Karpas-422 (cell line): Measurements from ENCODE around the gene AFAP1. TPM values are rescaled to one million over a fixed set of nuclear protein-coding genes. Genes with fewer than 3 reads are reported as not detected.

Source experiments
- DNase-seq: peaks from one replicate; pipeline ENCODE4 v3.0.0-alpha.2; 2015
- H2AFZ ChIP-seq: fragments of 200-600 bp; sonication (generic); 2 replicates; pipeline ENCODE4 v1.6.1; 2014; ENCODE audit warnings: antibody characterized with exemption, low read length, mixed read lengths
- H3K27ac ChIP-seq: fragments of 200-600 bp; sonication (generic); 2 replicates; pipeline ENCODE4 v1.5.1; 2014; ENCODE audit warnings: mild to moderate bottlenecking, low read length, moderate library complexity
- H3K27me3 ChIP-seq: fragments of 200-600 bp; sonication (generic); 2 replicates; pipeline ENCODE4 v1.6.1; 2014; ENCODE audit warnings: low read length, mixed read lengths
- H3K36me3 ChIP-seq: fragments of 200-600 bp; sonication (generic); 2 replicates; pipeline ENCODE4 v1.6.1; 2014; ENCODE audit warnings: low read length, mixed read lengths; ENCODE audit not compliant: insufficient read depth
- H3K4me1 ChIP-seq: fragments of 200-600 bp; sonication (generic); 2 replicates; pipeline ENCODE4 v1.6.1; 2014; ENCODE audit warnings: mild to moderate bottlenecking, low read length, mixed read lengths
- H3K4me2 ChIP-seq: fragments of 200-600 bp; sonication (generic); 2 replicates; pipeline ENCODE4 v1.6.1; 2014; ENCODE audit warnings: low read length, low read depth, mild to moderate bottlenecking; ENCODE audit not compliant: poor library complexity, severe bottlenecking
- H3K4me3 ChIP-seq: fragments of 200-600 bp; sonication (generic); 2 replicates; pipeline ENCODE4 v1.5.1; 2014; ENCODE audit warnings: mild to moderate bottlenecking, antibody characterized with exemption, low read length, mixed read lengths
- H3K79me2 ChIP-seq: fragments of 200-600 bp; sonication (generic); 2 replicates; pipeline ENCODE4 v1.6.1; 2014; ENCODE audit warnings: mild to moderate bottlenecking, low read length, mixed read lengths
- H3K9ac ChIP-seq: fragments of 200-600 bp; sonication (generic); 2 replicates; pipeline ENCODE4 v1.6.0; 2014; ENCODE audit warnings: low read length
- H3K9me2 ChIP-seq: fragments of 200-600 bp; sonication (generic), shearing (Covaris generic); replicated peaks from 2 replicates; pipeline ENCODE4 v1.6.0; 2014; ENCODE audit warnings: mild to moderate bottlenecking, low read length, moderate library complexity; ENCODE audit not compliant: insufficient read depth
- H3K9me3 ChIP-seq: fragments of 300-700, 200-600 bp; sonication (generic); 2 replicates; pipeline ENCODE4 v1.6.1; 2014; ENCODE audit warnings: low read length, mixed read lengths
- H4K20me1 ChIP-seq: fragments of 200-600 bp; sonication (generic); 2 replicates; pipeline ENCODE4 v1.6.1; 2014; ENCODE audit warnings: mild to moderate bottlenecking, antibody characterized with exemption, low read length, low read depth; ENCODE audit not compliant: insufficient read depth
- total RNA-seq: library from RNA; depleted of rRNA; stranded (reverse); fragments of >200 nt; shearing (Covaris generic); gene quantifications from 2 replicates; pipeline ENCODE4 v1.2.3, GENCODE V29; 2014; ENCODE audit warnings: low replicate concordance

Gene AFAP1
- total RNA-seq, 1 experiment from 2014 or later, result not detected

DNA sequence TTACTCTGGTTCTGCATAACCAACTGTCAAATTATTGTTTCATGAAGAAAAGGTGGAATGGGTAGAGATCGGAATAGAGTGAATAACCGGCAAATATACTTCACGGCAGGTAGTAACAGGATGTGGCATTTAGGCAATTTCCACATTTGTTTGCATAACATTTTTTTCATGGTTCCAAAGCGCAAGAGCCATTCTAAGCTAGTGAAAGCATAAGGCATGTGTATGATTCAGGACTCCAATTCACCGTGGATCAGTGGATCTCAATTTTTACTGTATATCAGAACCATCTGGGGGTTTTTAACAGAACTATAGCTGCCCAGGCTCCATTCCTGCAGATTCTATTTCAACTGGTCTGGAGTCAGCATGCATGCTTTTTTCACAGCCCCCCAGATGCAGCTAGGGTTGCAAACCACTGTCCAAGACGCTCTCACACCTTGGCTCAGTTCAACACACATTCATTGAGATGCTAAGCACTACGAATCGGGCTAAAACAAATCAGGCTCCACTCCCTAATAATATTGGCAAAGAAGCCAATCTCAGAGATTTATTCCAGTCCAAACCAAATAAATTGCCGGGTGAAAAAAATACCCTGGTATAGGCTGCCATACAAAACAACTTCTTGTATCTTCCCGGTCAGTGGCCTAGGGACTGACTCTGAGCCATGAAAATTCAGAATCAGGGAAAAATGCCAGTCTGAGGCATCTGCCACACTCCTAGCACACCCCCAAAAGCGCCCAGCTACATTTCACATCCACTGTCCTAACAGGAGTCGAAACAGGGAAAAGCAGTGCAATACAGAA, 30.0 kb downstream of the AFAP1 start:
- Histone ChIP-seq H4K20me1 (no peaks in the 10 kb centered on the region), H3K36me3 (no peaks in the 10 kb centered on the region), H3K27me3 (no peaks in the 10 kb centered on the region), H3K4me1 (0 out of 2 replicates have a peak, but pooled peaks cover 3% of the 10 kb centered on the region), H2AFZ (no peak overlapping the region), H3K79me2 (no peaks in the 10 kb centered on the region), H3K9me2 (no peaks in the 10 kb centered on the region), H3K9ac (no peak overlapping the region), H3K27ac (no peak overlapping the region), H3K9me3 (no peaks in the 10 kb centered on the region), H3K4me2 (no peak overlapping the region), H3K4me3 (no peak overlapping the region)
- no peak for DNase-seq

DNA sequence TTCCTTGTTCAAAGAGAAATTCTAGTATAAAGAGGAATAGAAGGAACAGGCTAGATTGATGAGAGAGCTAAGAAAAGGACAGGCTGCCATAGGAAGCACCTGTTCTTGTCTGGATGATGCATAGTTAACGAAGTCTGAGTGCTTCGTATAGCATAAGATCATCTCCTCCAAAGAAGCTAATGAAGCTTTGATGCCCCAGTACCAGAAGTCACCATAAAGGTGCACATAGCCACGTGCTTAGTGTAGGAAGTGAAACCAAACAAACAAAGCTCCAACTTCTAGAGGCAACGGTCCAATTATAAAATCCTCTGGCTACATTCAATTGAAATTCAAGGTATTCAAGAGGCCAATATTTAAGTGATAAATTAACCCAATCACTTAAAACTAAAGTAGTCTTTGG, 31.0 kb downstream of the AFAP1 start:
- H3K79me2 ChIP-seq, result no peaks in the 10 kb centered on the region

DNA sequence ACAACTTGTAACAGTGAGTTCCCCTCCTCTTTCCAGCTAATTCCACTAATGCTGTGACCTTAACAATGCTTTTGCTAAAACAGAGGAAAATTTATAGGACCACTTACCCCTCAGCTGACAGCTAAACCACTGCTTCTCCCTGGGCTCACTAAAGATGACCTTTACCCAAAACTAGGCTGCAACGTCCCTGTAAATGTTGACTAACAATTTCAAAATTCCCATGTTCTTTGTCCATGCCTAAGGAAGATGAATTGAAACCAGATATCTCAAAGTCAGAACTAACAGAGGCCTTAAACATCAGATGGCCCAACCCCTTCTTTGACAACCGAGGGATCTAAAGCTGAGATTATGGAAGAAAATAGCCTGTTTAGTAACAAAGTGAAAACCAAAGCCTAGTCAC, 32.5 kb downstream of the AFAP1 start:
- no peak for DNase-seq
- no peaks in the 10 kb centered on the region for H3K79me2 ChIP-seq
- no peaks in the 10 kb centered on the region for H4K20me1 ChIP-seq
- no peak overlapping the region for H3K4me3 ChIP-seq
- no peak overlapping the region for H2AFZ ChIP-seq
- H3K36me3 ChIP-seq, result no peaks in the 10 kb centered on the region
- H3K9me3 ChIP-seq, result no peaks in the 10 kb centered on the region
- no peaks in the 10 kb centered on the region for H3K27me3 ChIP-seq
- H3K27ac ChIP-seq, result no peak overlapping the region
- H3K4me2 ChIP-seq, result no peak overlapping the region
- H3K9ac ChIP-seq, result no peak overlapping the region
- H3K9me2 ChIP-seq, result no peaks in the 10 kb centered on the region
- H3K4me1 ChIP-seq, result no peaks in the 10 kb centered on the region

More for the DNA sequence above, 31.0 kb downstream of the AFAP1 start:
- Histone ChIP-seq H3K36me3 (no peaks in the 10 kb centered on the region), H3K27ac (no peak overlapping the region), H3K4me1 (0 out of 2 replicates have a peak, but pooled peaks cover 3% of the 10 kb centered on the region), H2AFZ (no peak overlapping the region), H3K27me3 (no peaks in the 10 kb centered on the region), H3K9ac (no peak overlapping the region), H3K9me2 (no peaks in the 10 kb centered on the region), H4K20me1 (no peaks in the 10 kb centered on the region), H3K4me3 (no peak overlapping the region), H3K9me3 (no peaks in the 10 kb centered on the region), H3K4me2 (no peak overlapping the region)
- DNase-seq, result peak; percentile 43

DNA sequence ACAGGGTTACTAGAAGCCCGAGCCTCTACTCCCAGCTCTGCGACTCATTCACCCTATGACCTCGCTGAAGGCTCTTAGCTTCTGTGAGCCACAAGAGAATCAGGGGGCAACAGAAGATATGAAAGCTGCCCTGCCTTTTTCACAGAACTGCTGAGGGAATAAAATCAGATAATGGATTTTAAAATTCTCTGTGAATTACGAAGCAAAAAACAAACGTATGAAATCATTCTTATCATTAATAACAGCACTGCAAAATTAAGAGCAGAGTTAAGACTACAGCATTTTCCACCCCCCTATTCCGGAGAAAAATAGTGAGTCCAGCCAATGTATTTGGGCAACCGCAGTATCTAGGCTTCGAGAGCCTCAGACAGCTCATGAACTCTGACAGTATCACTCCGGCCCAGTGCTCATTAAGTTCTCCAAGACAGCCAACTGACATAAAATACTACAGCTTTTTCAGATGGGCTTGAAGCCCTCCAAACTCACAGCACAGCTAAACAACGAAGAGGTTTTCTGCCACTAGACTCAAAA, 33.4 kb downstream of the AFAP1 start:
- H3K27ac ChIP-seq, result no peak overlapping the region
- H3K4me2 ChIP-seq, result no peak overlapping the region
- no peaks in the 10 kb centered on the region for H3K79me2 ChIP-seq
- H2AFZ ChIP-seq, result no peak overlapping the region
- no peaks in the 10 kb centered on the region for H3K36me3 ChIP-seq
- H4K20me1 ChIP-seq, result no peaks in the 10 kb centered on the region
- H3K27me3 ChIP-seq, result no peaks in the 10 kb centered on the region
- DNase-seq, result no peak
- H3K4me1 ChIP-seq, result no peaks in the 10 kb centered on the region
- H3K9me3 ChIP-seq, result no peaks in the 10 kb centered on the region
- H3K9me2 ChIP-seq, result no peaks in the 10 kb centered on the region
- no peak overlapping the region for H3K9ac ChIP-seq
- no peak overlapping the region for H3K4me3 ChIP-seq

DNA sequence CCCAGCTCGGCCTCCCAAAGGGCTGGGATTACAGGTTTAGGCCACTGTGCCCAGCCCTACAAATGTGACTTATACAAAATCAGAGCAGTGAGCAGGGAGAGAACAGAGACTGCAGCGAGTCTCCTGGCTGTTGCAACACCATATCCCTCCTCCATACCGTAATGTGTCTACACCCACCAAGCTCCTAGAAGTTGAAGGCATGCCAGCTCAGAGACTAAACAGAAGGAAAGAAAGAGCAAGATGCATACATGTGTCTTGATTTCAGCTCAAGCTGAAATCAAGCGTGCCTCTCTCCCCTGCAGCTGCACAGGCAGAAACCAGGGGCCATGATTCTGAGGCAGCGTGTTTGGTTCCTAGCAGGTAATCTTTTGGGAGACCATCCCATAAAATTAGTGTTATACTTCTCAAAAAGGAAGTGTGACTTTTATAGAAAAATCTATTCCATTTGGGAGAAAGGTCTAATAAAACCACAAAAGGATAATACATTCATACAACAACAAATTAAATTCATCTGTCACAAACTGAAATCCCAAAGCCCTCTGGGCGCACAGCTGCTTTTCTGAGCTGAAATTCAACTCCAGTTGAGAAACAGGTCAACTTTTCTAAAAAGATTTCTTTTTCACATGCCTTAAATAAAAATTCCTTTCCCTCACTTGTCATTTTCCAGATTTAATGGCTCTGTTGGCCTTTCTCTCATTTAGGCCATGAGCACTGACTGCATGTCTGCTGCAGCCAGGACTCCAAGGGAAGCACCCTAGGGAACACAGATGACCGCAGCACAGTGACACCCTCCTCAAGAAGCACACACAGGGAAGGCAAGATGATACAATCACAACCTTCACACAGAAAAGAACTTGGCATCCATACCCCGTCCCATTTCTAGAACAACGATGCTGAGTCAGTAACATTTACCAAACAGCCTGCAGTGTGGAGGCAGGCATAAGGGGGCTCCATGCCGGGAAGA, 34.4 kb downstream of the AFAP1 start:
- H3K36me3 ChIP-seq, result no peaks in the 10 kb centered on the region
- H4K20me1 ChIP-seq, result no peaks in the 10 kb centered on the region
- H3K4me3 ChIP-seq, result no peak overlapping the region
- no peaks in the 10 kb centered on the region for H3K9me2 ChIP-seq
- no peak overlapping the region for H3K4me2 ChIP-seq
- DNase-seq, result no peak
- H3K4me1 ChIP-seq, result no peaks in the 10 kb centered on the region
- no peaks in the 10 kb centered on the region for H3K9me3 ChIP-seq
- H3K9ac ChIP-seq, result no peak overlapping the region
- H2AFZ ChIP-seq, result no peak overlapping the region
- no peak overlapping the region for H3K27ac ChIP-seq
- H3K79me2 ChIP-seq, result no peaks in the 10 kb centered on the region
- H3K27me3 ChIP-seq, result no peaks in the 10 kb centered on the region

DNA sequence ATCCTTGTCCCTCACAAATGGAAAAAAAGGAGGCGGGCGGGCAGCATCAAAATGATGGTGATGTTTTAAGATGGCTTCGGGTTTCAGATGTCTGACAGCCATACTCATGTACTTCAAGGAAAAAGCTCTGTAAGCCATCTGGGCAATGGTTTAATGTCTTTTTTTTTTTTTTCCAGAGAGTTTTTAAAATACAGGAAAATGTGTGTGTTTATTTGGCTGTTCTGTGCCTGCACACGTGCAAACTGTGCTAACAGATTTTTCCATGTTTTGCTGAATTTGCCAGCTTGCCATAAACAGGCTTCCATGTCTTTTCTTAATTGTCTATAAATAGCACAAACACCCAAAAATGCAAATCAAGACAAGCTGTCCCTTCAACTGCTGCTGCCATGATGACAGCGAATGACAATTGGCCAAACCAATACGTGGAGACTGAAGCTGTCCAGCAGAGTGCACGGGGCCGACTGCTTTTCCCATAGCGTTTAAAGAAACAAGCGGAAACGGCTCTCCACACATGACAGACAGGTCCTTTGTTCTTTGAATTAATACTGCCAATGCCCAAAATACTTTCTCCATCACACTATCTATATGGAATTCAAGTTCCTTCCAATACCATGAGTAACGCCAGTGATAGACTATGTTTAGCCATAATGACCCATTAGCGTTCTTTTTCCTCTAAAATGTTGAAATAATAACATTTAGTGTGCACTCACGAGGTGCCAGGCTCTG, 35.7 kb downstream of the AFAP1 start:
- Histone ChIP-seq H3K36me3 (no peaks in the 10 kb centered on the region), H3K9me2 (no peaks in the 10 kb centered on the region), H4K20me1 (no peaks in the 10 kb centered on the region), H3K79me2 (no peaks in the 10 kb centered on the region), H3K27me3 (no peaks in the 10 kb centered on the region), H3K9ac (no peak overlapping the region), H3K27ac (no peak overlapping the region), H3K4me1 (no peaks in the 10 kb centered on the region), H3K9me3 (no peaks in the 10 kb centered on the region), H3K4me2 (no peak overlapping the region), H3K4me3 (no peak overlapping the region), H2AFZ (no peak overlapping the region)
- DNase-seq, result no peak

DNA sequence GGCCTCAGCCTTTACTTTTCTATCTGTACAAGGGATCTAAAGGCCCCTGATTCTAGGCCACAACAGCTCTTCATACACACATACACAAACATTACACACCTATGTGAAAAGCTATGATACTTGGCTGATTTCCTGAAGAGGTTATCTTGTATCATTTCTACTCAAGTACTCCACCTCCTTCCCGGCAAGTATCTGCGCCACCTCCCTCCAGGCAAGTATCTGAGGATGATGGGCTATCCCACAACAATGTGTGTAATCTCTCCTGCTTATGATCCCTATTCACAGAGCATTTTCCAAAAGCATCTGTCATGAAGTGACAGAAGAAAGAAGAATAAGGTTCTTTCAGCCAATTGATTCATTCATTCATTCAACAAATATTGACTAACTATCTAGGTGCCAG, 36.8 kb downstream of the AFAP1 start:
- no peaks in the 10 kb centered on the region for H3K9me3 ChIP-seq
- H4K20me1 ChIP-seq, result no peaks in the 10 kb centered on the region
- H3K27me3 ChIP-seq, result no peaks in the 10 kb centered on the region
- H3K27ac ChIP-seq, result no peak overlapping the region
- no peaks in the 10 kb centered on the region for H3K79me2 ChIP-seq
- H3K9me2 ChIP-seq, result no peaks in the 10 kb centered on the region
- no peak overlapping the region for H3K9ac ChIP-seq
- H3K4me3 ChIP-seq, result no peak overlapping the region
- no peak overlapping the region for H2AFZ ChIP-seq
- no peaks in the 10 kb centered on the region for H3K36me3 ChIP-seq
- no peaks in the 10 kb centered on the region for H3K4me1 ChIP-seq
- DNase-seq, result no peak
- no peak overlapping the region for H3K4me2 ChIP-seq
